WTC11 (cell line): ENCODE results near the gene TP73. TPM values are rescaled to one million over a fixed set of nuclear protein-coding genes. Genes with fewer than 3 reads are reported as not detected.

Source experiments
- ATAC-seq: fragments of 200-7000 bp; cut with Tn5 transposase; 2 replicates; pipeline ENCODE4 v1.10.0; 2021; ENCODE audit warnings: mild to moderate bottlenecking, moderate library complexity
- CTCF ChIA-PET: fragments of 300-600 bp; sonication (Branson Sonifier 250); formaldehyde crosslinking; loops from one replicate; lab custom pipeline; 2021; ENCODE audit warnings: antibody characterized with exemption; lab: Charles Lee
- POLR2A ChIA-PET: fragments of 350-600 bp; sonication (Branson Sonifier 250); formaldehyde crosslinking; loops from one replicate; lab custom pipeline; 2021; ENCODE audit warnings: antibody characterized with exemption; lab: Charles Lee
- DNase-seq: peaks from one replicate; pipeline ENCODE4 v3.0.0; 2021; ENCODE audit warnings: low spot score
- H3K27ac Mint-ChIP-seq: 2 replicates; pipeline ENCODE4 v1.8.0; 2021; ENCODE audit warnings: mixed read lengths
- H3K27me3 Mint-ChIP-seq: 2 replicates; pipeline ENCODE4 v1.8.0; 2021; ENCODE audit warnings: low read depth, mild to moderate bottlenecking, moderate library complexity, mixed read lengths
- H3K36me3 Mint-ChIP-seq: 2 replicates; pipeline ENCODE4 v1.8.0; 2021; ENCODE audit warnings: mixed read lengths
- H3K4me1 Mint-ChIP-seq: 2 replicates; pipeline ENCODE4 v1.8.0; 2022; ENCODE audit warnings: mixed read lengths
- H3K4me3 Mint-ChIP-seq: 2 replicates; pipeline ENCODE4 v1.8.0; 2021; ENCODE audit warnings: mild to moderate bottlenecking, moderate library complexity, mixed read lengths
- H3K9me3 Mint-ChIP-seq: 2 replicates; pipeline ENCODE4 v1.8.0; 2021; ENCODE audit warnings: mixed read lengths
- ATF1 ChIP-seq: sonication (generic); formaldehyde crosslinking; IDR thresholded peaks from 2 replicates; pipeline ENCODE4 v1.8.1; 2023; ENCODE audit warnings: mild to moderate bottlenecking, moderate library complexity, missing genetic modification reagents
- CREM ChIP-seq: sonication (generic); formaldehyde crosslinking; IDR thresholded peaks from 2 replicates; pipeline ENCODE4 v1.8.1; 2022; ENCODE audit warnings: mild to moderate bottlenecking, missing genetic modification reagents, moderate library complexity
- FOXK1 ChIP-seq: sonication (generic); formaldehyde crosslinking; IDR thresholded peaks from 2 replicates; pipeline ENCODE4 v1.8.0; 2022; ENCODE audit warnings: mild to moderate bottlenecking, moderate library complexity, missing genetic modification reagents
- HMGA2 ChIP-seq: fragments of 250-450 bp; sonication (Bioruptor Pico); IDR thresholded peaks from 2 replicates; pipeline ENCODE4 v1.4.0; 2021; ENCODE audit warnings: mild to moderate bottlenecking, moderate library complexity
- MAX ChIP-seq: sonication (generic); formaldehyde crosslinking; IDR thresholded peaks from 2 replicates; pipeline ENCODE4 v1.8.0; 2022; ENCODE audit warnings: mild to moderate bottlenecking, missing genetic modification reagents
- MXD4 ChIP-seq: fragments of 250-450 bp; sonication (Bioruptor Pico); IDR thresholded peaks from 2 replicates; pipeline ENCODE4 v1.8.0; 2021; ENCODE audit warnings: mild to moderate bottlenecking, moderate library complexity, borderline replicate concordance
- MYBL2 ChIP-seq: sonication (generic); formaldehyde crosslinking; IDR thresholded peaks from 2 replicates; pipeline ENCODE4 v1.8.1; 2023; ENCODE audit warnings: mild to moderate bottlenecking, moderate library complexity, missing genetic modification reagents
- NFYB ChIP-seq: sonication (generic); formaldehyde crosslinking; conservative IDR thresholded peaks from 2 replicates; pipeline ENCODE4 v1.8.0; 2022; ENCODE audit warnings: low read depth, missing genetic modification reagents
- SMAD3 ChIP-seq: sonication (generic); formaldehyde crosslinking; IDR thresholded peaks from 2 replicates; pipeline ENCODE4 v1.8.0; 2022; ENCODE audit warnings: missing genetic modification reagents, mild to moderate bottlenecking, borderline replicate concordance
- SMAD4 ChIP-seq: sonication (generic); formaldehyde crosslinking; IDR thresholded peaks from 2 replicates; pipeline ENCODE4 v1.8.0; 2022; ENCODE audit warnings: mild to moderate bottlenecking, missing genetic modification reagents
- TEAD1 ChIP-seq: sonication (generic); formaldehyde crosslinking; IDR thresholded peaks from 2 replicates; pipeline ENCODE4 v1.8.0; 2022; ENCODE audit warnings: mild to moderate bottlenecking, missing genetic modification reagents
- ZNF121 ChIP-seq: sonication (generic); formaldehyde crosslinking; IDR thresholded peaks from 2 replicates; pipeline ENCODE4 v1.8.0; 2023; ENCODE audit warnings: missing genetic modification reagents
- ZNF416 ChIP-seq: fragments of 250-450 bp; sonication (Bioruptor Pico); IDR thresholded peaks from 2 replicates; pipeline ENCODE4 v1.9.0; 2021; ENCODE audit warnings: mild to moderate bottlenecking, inconsistent platforms
- ZNF423 ChIP-seq: fragments of 250-450 bp; sonication (Bioruptor Pico); IDR thresholded peaks from 2 replicates; pipeline ENCODE4 v2.1.2; 2022; ENCODE audit warnings: mild to moderate bottlenecking, moderate library complexity
- total RNA-seq: library from RNA; stranded (reverse); gene quantifications from 3 replicates; pipeline ENCODE4 v1.2.3, GENCODE V29; 2021
- TF ChIP-seq, protein P1 (sequence below): fragments of 200-600 bp; IDR thresholded peaks from 2 replicates; pipeline ENCODE4 v1.8.0; 2022; ENCODE audit warnings: antibody characterized with exemption
- TF ChIP-seq, protein P2 (sequence below): fragments of 250-450 bp; sonication (Bioruptor Pico); IDR thresholded peaks from 2 replicates; pipeline ENCODE4 v1.9.0; 2021; ENCODE audit warnings: mild to moderate bottlenecking
- TF ChIP-seq, protein P3 (sequence below): sonication (generic); formaldehyde crosslinking; IDR thresholded peaks from 2 replicates; pipeline ENCODE4 v1.8.0; 2023; ENCODE audit warnings: missing genetic modification reagents

The TP73 gene
- total RNA-seq, 1 experiment from 2014 or later = 5.7 TPM

GRCh38 chr1:3740042-3740441 lies 87.7 kb downstream of the TP73 start:
- H3K27ac Mint-ChIP-seq = no peak overlapping the region
- DNase-seq (no peak), ATAC-seq (no peak)
- H3K27me3 Mint-ChIP-seq = no peaks in the 10 kb centered on the region
- ChIA-PET POLR2A (no interaction called here), CTCF (interaction anchor here (1.1 kb wide), 1 partner anchor 13 kb away, joined by 3 read pairs; no protein-coding TSS in a partner anchor)
- no peaks in the 10 kb centered on the region for H3K9me3 Mint-ChIP-seq
- H3K4me3 Mint-ChIP-seq = no peak overlapping the region
- TF ChIP-seq ZNF416 (CRISPR knock-in tag) (no peak), FOXK1 (CRISPR knock-in tag) (no peak), ZNF121 (CRISPR knock-in tag) (no peak)
- peaks cover 46% of the 10 kb centered on the region for H3K36me3 Mint-ChIP-seq
- H3K4me1 Mint-ChIP-seq = peaks cover 15% of the 10 kb centered on the region

DNA sequence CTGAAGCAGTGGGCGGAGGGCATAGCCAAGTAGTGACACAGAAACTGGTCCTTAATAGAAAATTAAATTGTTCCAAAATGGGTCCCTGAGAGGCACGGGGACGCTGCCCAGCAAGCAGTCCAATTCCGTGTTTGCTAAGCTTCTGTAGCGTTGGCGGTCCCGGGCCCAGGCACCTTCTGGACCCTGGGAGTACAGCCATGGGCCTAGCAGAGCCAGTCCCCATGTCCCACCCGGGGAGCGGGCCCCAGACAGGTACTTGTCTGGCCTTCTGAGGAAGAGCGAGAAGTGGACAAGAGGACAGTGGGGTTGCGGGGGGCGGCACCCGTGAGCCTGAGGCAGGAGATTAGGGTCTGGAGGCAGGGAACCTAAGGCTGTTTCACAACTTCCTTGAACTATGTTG lies 88.4 kb downstream of the TP73 start:
- CTCF ChIA-PET = no interaction called here
- H3K4me1 Mint-ChIP-seq = peaks cover 22% of the 10 kb centered on the region
- POLR2A ChIA-PET = no interaction called here
- ATAC-seq (no peak), DNase-seq (no peak)
- no peak overlapping the region for H3K27ac Mint-ChIP-seq
- no peaks in the 10 kb centered on the region for H3K27me3 Mint-ChIP-seq
- H3K36me3 Mint-ChIP-seq = peaks cover 45% of the 10 kb centered on the region
- TF ChIP-seq SMAD4 (CRISPR knock-in tag) = no peak
- no peak for TF ChIP-seq ATF1 (CRISPR knock-in tag)
- TF ChIP-seq, protein P1, sequence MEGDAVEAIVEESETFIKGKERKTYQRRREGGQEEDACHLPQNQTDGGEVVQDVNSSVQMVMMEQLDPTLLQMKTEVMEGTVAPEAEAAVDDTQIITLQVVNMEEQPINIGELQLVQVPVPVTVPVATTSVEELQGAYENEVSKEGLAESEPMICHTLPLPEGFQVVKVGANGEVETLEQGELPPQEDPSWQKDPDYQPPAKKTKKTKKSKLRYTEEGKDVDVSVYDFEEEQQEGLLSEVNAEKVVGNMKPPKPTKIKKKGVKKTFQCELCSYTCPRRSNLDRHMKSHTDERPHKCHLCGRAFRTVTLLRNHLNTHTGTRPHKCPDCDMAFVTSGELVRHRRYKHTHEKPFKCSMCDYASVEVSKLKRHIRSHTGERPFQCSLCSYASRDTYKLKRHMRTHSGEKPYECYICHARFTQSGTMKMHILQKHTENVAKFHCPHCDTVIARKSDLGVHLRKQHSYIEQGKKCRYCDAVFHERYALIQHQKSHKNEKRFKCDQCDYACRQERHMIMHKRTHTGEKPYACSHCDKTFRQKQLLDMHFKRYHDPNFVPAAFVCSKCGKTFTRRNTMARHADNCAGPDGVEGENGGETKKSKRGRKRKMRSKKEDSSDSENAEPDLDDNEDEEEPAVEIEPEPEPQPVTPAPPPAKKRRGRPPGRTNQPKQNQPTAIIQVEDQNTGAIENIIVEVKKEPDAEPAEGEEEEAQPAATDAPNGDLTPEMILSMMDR = no peak
- TF ChIP-seq, protein P2, sequence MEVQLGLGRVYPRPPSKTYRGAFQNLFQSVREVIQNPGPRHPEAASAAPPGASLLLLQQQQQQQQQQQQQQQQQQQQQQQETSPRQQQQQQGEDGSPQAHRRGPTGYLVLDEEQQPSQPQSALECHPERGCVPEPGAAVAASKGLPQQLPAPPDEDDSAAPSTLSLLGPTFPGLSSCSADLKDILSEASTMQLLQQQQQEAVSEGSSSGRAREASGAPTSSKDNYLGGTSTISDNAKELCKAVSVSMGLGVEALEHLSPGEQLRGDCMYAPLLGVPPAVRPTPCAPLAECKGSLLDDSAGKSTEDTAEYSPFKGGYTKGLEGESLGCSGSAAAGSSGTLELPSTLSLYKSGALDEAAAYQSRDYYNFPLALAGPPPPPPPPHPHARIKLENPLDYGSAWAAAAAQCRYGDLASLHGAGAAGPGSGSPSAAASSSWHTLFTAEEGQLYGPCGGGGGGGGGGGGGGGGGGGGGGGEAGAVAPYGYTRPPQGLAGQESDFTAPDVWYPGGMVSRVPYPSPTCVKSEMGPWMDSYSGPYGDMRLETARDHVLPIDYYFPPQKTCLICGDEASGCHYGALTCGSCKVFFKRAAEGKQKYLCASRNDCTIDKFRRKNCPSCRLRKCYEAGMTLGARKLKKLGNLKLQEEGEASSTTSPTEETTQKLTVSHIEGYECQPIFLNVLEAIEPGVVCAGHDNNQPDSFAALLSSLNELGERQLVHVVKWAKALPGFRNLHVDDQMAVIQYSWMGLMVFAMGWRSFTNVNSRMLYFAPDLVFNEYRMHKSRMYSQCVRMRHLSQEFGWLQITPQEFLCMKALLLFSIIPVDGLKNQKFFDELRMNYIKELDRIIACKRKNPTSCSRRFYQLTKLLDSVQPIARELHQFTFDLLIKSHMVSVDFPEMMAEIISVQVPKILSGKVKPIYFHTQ (CRISPR knock-in tag) = no peak
- no peak for TF ChIP-seq MYBL2 (CRISPR knock-in tag)
- no peak overlapping the region for H3K4me3 Mint-ChIP-seq
- no peaks in the 10 kb centered on the region for H3K9me3 Mint-ChIP-seq

DNA sequence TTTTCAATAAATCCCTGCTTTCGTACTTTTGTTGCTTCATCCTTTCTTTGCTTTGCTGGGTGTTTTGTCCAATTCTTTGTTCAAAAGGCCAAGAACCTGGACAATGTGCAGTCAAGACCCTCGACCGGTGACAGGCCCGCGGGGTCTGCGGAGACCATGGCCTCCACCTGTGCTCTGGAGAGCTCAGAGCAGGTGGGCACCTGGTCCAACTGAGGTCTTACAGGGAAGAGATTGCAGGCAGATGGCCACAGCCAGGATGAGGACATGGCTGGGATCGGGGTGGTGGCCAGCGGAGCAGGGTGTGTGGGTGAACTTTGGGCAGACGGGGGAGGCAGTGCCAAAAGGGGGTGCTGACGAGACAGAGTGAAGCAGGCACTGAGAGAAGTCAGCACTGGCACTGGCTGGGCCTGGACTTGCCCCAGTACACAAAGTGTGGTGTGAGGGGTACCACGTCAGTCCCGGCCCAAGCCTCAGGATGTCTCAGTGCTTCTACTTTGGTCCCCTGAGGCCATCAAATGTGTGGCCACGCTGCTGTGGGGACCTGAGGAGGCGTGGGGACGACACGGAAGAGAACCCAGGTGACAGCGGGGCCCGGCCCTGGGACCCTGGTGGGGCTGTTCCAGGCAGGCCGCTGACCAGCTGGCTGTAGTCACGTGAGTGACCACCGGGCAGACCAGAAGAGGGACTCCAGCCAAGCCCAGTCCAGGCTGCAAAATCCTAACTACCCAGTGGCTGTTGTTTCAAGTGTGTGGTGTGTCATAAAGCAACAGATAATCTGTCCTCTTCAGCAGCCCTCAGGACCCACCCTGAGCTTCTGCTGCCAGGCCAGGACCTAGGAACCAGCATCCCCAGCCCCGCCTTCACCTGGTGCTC lies 89.5 kb downstream of the TP73 start:
- no peaks in the 10 kb centered on the region for H3K27me3 Mint-ChIP-seq
- peaks cover 40% of the 10 kb centered on the region for H3K36me3 Mint-ChIP-seq
- no peak for ATAC-seq
- POLR2A ChIA-PET = no interaction called here
- TF ChIP-seq ZNF423 (CRISPR knock-in tag) (no peak), SMAD3 (CRISPR knock-in tag) (no peak), MXD4 (CRISPR knock-in tag) (no peak), CREM (CRISPR knock-in tag) (no peak), NFYB (no peak), HMGA2 (CRISPR knock-in tag) (no peak), MAX (no peak), TEAD1 (CRISPR knock-in tag) (no peak)
- TF ChIP-seq, protein P3, sequence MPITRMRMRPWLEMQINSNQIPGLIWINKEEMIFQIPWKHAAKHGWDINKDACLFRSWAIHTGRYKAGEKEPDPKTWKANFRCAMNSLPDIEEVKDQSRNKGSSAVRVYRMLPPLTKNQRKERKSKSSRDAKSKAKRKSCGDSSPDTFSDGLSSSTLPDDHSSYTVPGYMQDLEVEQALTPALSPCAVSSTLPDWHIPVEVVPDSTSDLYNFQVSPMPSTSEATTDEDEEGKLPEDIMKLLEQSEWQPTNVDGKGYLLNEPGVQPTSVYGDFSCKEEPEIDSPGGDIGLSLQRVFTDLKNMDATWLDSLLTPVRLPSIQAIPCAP (CRISPR knock-in tag) = no peak
- TF ChIP-seq, all 79 proteins: peak for 0
- no peak overlapping the region for H3K4me3 Mint-ChIP-seq
- peak overlapping the region; percentile 72 for H3K27ac Mint-ChIP-seq
- CTCF ChIA-PET = interaction anchor here (4.8 kb wide), 1 partner anchor 18 kb away, joined by 22 read pairs; no protein-coding TSS in a partner anchor
- peaks cover 30% of the 10 kb centered on the region for H3K4me1 Mint-ChIP-seq
- DNase-seq = no peak
- H3K9me3 Mint-ChIP-seq = no peaks in the 10 kb centered on the region
